IPS-18a (cell line): ENCODE results near the gene PARP8.

ENCODE experiments used
- H3K27ac ChIP-seq: one replicate; pipeline ENCODE4 v1.5.1; 2013; ENCODE audit warnings: low read length
- H3K27me3 ChIP-seq: one replicate; pipeline ENCODE4 v1.6.1; 2013; ENCODE audit warnings: mild to moderate bottlenecking, low read length; ENCODE audit not compliant: control insufficient read depth, insufficient read depth
- H3K36me3 ChIP-seq: one replicate; pipeline ENCODE4 v1.6.1; 2013; ENCODE audit warnings: low read depth, low read length; ENCODE audit not compliant: control insufficient read depth
- H3K4me1 ChIP-seq: one replicate; pipeline ENCODE4 v1.6.1; 2013; ENCODE audit warnings: low read depth, low read length; ENCODE audit not compliant: control insufficient read depth
- H3K4me3 ChIP-seq: one replicate; pipeline ENCODE4 v1.5.1; 2013; ENCODE audit warnings: low read length
- H3K9ac ChIP-seq: one replicate; pipeline ENCODE4 v1.6.1; 2013; ENCODE audit warnings: mild to moderate bottlenecking, low read length, moderate library complexity
- H3K9me3 ChIP-seq: one replicate; pipeline ENCODE4 v1.6.1; 2013; ENCODE audit warnings: low read depth, low read length; ENCODE audit not compliant: control insufficient read depth

Gene PARP8

DNA sequence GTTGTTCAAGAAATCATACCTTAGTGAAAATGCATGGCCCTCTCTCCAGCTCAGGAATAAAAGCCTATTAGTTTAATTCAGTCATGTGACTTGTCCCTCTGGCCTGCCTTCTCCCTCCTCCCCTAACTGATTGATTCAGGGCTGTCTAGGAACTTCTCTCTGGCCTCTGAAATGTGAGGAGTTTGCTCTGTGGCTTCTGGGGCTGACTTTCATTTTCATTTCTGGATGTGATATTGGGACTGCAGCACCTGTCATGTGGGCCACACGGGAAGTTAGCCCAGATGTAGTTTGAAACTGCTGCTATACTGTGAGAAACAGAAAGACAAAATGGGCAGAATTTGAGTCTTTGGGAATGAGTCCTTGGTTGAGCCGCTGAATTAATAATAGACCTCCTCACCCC lies 44.8 kb downstream of the PARP8 start:
- Histone ChIP-seq H3K36me3 (no peaks in the 10 kb centered on the region), H3K4me3 (no peak overlapping the region), H3K27me3 (no peaks in the 10 kb centered on the region), H3K27ac (no peak overlapping the region), H3K9ac (no peak overlapping the region), H3K9me3 (no peaks in the 10 kb centered on the region), H3K4me1 (peaks cover 17% of the 10 kb centered on the region)

DNA sequence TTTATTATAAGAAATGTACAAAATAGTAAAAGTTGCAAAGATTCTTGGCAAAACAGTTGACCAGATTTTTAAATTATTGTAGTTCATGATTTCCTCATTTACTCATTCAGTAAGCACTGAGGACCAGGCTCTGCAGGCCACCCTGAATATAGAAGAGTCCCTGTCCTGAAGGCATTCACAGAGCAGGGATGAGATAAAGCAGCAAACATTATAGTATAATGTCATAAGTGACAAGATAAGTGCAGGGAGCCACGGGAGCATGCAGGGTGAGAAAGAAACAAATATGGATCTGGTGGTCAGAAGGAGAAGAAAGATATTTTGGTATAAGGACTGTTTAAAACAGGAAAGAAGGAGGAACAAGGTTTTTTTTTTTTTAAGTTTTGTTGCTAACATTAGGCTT lies 46.0 kb downstream of the PARP8 start:
- Histone ChIP-seq H3K4me1 (peaks cover 17% of the 10 kb centered on the region), H3K36me3 (no peaks in the 10 kb centered on the region), H3K27ac (no peak overlapping the region), H3K4me3 (no peak overlapping the region), H3K9me3 (no peaks in the 10 kb centered on the region), H3K27me3 (no peaks in the 10 kb centered on the region), H3K9ac (no peak overlapping the region)

- Histone ChIP-seq H3K9ac (no peak overlapping the region), H3K36me3 (no peaks in the 10 kb centered on the region), H3K4me3 (no peak overlapping the region), H3K27me3 (no peaks in the 10 kb centered on the region), H3K4me1 (peaks cover 13% of the 10 kb centered on the region), H3K9me3 (no peaks in the 10 kb centered on the region), H3K27ac (no peak overlapping the region)
Observed at GRCh38 chr5:50715001-50715400, 48.6 kb downstream of the PARP8 start.

DNA sequence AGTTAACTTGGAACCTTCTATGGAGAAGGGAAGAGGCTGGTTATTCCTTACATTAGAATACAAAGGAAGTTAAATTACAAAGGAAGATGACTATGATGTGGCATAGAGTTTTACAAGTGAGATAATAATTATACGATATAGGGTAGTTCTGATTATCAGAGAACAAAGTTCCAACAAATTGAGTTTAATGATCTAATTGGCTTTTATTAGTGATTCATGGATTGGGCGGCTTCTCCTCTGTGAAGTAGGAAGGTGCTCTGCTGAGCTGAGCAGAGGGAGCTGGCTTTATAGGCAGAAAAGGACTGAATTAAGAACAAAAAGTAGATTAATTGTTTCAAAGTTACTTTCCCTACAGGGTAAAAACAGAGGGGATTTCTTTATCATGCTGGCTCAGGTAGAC lies 49.7 kb downstream of the PARP8 start:
- Histone ChIP-seq H3K4me3 (no peak overlapping the region), H3K27ac (no peak overlapping the region), H3K36me3 (no peaks in the 10 kb centered on the region), H3K9ac (no peak overlapping the region), H3K9me3 (no peaks in the 10 kb centered on the region), H3K4me1 (peaks cover 19% of the 10 kb centered on the region), H3K27me3 (no peaks in the 10 kb centered on the region)

GRCh38 chr5:50717651-50718050 lies 51.2 kb downstream of the PARP8 start:
- no peaks in the 10 kb centered on the region for H3K9me3 ChIP-seq
- H3K9ac ChIP-seq, result no peak overlapping the region
- H3K4me3 ChIP-seq, result no peak overlapping the region

DNA sequence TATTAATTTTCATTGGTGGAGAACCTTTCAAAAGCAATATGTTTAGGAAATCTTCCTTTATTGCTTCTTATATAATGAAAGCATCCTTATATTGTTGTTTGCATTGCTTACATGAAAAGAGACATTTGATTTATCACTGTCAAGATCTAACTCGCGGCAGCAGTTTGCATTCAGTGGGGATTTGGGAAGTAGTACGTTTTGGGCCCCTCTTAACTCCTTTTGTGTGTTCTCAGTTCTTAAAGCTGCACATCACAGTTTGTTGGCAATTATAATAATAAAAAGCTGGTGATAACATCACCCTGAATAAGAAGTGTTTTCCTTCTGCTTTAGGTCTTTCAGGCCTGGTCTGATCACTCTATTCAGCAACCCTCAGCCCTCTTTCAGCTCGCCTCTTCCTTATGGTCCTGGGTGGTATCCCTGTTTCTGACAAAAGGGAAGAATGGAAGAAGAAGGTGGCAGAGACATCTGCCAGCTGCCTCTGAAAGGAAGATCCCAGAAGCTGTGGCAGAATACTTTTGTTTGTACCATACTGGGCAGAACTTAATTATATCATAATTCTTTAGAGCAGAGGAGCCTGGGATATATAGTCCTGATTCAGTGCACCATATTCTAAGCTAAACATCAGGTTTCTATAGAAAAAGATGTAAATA lies 53.7 kb downstream of the PARP8 start:
- Histone ChIP-seq H3K27me3 (no peaks in the 10 kb centered on the region), H3K36me3 (no peaks in the 10 kb centered on the region), H3K27ac (no peak overlapping the region), H3K9ac (no peak overlapping the region), H3K4me1 (peaks cover 21% of the 10 kb centered on the region), H3K4me3 (no peak overlapping the region), H3K9me3 (no peaks in the 10 kb centered on the region)

More at GRCh38 chr5:50717651-50718050, 51.2 kb downstream of the PARP8 start:
- no peaks in the 10 kb centered on the region for H3K36me3 ChIP-seq
- peaks cover 23% of the 10 kb centered on the region for H3K4me1 ChIP-seq
- no peaks in the 10 kb centered on the region for H3K27me3 ChIP-seq
- H3K27ac ChIP-seq, result no peak overlapping the region

DNA sequence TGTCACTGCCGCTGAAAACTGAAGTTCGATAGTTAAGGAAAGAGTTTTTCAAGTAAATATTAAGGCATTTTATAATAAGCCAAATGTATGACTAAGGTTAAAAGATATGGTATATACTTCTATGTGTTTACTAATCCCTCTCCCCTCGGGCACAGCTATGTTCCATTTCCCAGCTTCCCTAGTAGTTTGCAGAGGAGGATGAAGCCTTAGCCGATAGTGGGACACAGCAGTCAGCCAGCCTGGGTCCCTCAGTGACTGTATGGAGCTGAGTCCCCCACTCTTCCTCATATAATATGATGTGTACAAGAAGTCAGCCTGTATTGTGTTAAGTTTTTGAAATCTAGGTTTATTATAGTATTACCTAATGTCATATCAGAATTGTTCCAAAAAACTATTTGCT lies 55.8 kb downstream of the PARP8 start:
- no peaks in the 10 kb centered on the region for H3K36me3 ChIP-seq
- no peaks in the 10 kb centered on the region for H3K27me3 ChIP-seq
- H3K4me3 ChIP-seq, result no peak overlapping the region
- no peaks in the 10 kb centered on the region for H3K9me3 ChIP-seq
- H3K4me1 ChIP-seq, result peaks cover 21% of the 10 kb centered on the region
- H3K27ac ChIP-seq, result no peak overlapping the region
- H3K9ac ChIP-seq, result no peak overlapping the region

GRCh38 chr5:50724262-50724661 lies 57.8 kb downstream of the PARP8 start:
- H3K9ac ChIP-seq, result no peak overlapping the region
- no peaks in the 10 kb centered on the region for H3K27me3 ChIP-seq
- H3K9me3 ChIP-seq, result no peaks in the 10 kb centered on the region
- H3K36me3 ChIP-seq, result no peaks in the 10 kb centered on the region
- H3K27ac ChIP-seq, result no peak overlapping the region
- H3K4me3 ChIP-seq, result no peak overlapping the region
- H3K4me1 ChIP-seq, result peaks cover 21% of the 10 kb centered on the region

GRCh38 chr5:50725800-50726474 lies 59.5 kb downstream of the PARP8 start:
- peaks cover 17% of the 10 kb centered on the region for H3K4me1 ChIP-seq
- H3K36me3 ChIP-seq, result no peaks in the 10 kb centered on the region
- H3K9ac ChIP-seq, result no peak overlapping the region
- H3K9me3 ChIP-seq, result no peaks in the 10 kb centered on the region
- no peak overlapping the region for H3K27ac ChIP-seq
- no peak overlapping the region for H3K4me3 ChIP-seq
- H3K27me3 ChIP-seq, result no peaks in the 10 kb centered on the region

DNA sequence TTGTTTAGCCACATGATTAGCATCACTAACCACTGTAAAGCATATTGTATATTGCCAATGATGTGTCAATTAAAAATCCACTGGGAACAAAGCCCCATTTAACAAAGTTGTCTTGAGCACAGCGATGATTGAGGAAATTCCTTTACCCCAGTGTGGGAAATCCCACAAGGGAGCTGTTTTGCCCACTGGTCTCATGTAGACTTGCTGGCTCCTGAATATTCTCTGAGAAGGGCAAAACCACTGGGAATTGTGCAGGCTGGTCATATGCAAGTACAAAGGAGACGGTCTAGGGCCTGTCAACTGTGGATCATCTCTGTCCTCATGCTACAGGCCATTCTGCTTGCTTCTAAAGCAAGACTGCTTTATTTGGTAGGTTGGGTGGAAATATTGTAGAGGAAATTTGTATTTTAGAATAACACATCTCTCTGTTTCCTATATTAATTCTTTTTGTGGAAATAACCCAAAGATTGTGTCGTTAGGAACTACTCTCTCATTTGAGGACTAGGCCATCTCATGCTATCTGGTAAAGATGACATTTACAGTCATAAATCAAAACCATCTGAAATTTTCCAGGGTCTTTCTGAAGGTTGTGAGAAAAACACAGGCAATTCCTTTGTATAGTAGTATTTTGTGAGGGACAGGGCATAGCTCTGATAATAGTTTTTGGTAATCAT lies 60.2 kb downstream of the PARP8 start:
- Histone ChIP-seq H3K9ac (no peak overlapping the region), H3K9me3 (no peaks in the 10 kb centered on the region), H3K36me3 (no peaks in the 10 kb centered on the region), H3K27me3 (no peaks in the 10 kb centered on the region), H3K27ac (no peak overlapping the region), H3K4me3 (no peak overlapping the region), H3K4me1 (peaks cover 17% of the 10 kb centered on the region)

DNA sequence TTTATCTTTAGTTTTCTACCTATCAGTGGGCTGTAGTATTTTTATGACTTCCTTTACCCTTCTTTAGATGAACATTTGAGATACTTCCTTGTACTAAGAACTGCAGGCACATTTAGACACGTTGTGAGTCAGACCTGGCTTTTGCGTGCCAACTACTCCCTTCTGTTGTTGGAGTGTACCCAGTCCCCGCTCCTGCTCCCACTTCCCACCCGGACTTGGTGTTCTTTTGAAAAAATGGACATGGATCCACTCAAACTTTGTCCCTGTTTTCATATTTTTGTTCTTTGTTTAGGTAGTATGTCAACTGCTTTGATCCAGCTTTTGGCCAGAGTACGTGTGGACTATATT lies 60.7 kb downstream of the PARP8 start:
- Histone ChIP-seq H3K9ac (no peak overlapping the region), H3K27me3 (no peaks in the 10 kb centered on the region), H3K4me1 (peaks cover 16% of the 10 kb centered on the region), H3K27ac (no peak overlapping the region), H3K36me3 (no peaks in the 10 kb centered on the region), H3K4me3 (no peak overlapping the region), H3K9me3 (no peaks in the 10 kb centered on the region)

GRCh38 chr5:50727845-50728244 lies 61.4 kb downstream of the PARP8 start:
- Histone ChIP-seq H3K9ac (no peak overlapping the region), H3K9me3 (no peaks in the 10 kb centered on the region), H3K4me1 (peaks cover 9% of the 10 kb centered on the region)

More at GRCh38 chr5:50727845-50728244, 61.4 kb downstream of the PARP8 start:
- Histone ChIP-seq H3K36me3 (no peaks in the 10 kb centered on the region), H3K27me3 (no peaks in the 10 kb centered on the region), H3K4me3 (no peak overlapping the region), H3K27ac (no peak overlapping the region)
